ENCODE data around the gene RPL10.

The RPL10 gene

DNA sequence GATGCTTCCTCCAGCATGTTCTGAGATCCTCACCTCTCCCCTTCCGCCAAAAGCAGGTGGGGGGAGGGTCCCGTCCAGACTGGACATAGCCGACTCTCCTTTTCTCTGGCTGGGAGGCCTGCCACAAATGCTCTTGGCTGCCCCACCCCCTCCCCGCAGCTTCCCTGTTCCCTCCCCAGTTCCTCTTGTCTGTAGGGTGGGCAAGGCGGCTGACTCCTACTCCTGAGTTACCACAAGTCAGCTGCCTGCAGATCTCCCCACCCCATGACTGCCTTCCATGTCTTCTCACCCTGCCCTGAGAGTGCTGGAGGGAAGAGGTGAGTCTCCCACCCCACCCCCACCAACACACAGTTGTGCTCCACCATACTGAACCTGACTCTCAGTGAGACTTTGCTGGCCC, 33.2 kb downstream of the RPL10 start:
- no peak for DNase-seq

DNA sequence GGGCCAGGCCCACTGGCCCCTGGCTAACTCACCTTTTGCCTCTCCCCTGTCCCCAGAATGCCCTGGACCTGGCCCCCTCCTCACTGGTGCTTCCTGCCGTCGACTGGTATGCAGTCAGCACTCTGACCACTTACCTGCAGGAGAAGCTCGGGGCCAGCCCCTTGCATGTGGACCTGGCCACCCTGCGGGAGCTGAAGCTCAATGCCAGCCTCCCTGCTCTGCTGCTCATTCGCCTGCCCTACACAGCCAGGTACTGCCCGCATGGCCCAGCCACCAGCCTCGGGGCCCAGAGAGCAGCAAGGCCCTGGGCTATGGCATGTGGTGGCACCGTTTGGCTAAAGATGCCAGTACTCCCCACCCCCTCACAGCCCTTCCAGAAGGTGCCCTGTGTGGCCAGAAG, 34.0 kb downstream of the RPL10 start:
- no peak for DNase-seq

DNA sequence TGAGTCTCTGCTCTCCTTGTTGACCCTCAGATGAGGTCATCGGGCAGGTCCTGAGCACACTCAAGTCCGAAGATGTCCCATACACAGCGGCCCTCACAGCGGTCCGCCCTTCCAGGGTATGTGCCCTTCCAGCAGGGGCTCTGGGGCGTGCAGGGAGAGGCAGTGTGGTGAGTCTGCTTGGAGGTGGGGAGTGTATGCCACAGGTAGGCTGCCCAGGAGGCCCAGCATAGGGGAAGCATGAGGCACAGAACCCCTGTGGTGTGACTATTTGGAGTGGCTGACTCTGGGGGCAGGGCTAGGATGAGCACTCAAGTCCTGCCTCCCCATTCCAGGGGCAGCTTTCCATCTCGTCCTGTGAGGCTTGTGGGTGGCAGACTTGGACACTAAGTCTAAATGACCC, 35.4 kb downstream of the RPL10 start:
- no peak for DNase-seq

GRCh38 chrX:154434394-154435168, 36.4 kb downstream of the RPL10 start:
- DNase-seq, result no peak

- DNase-seq, result no peak
These were observed 37.1 kb downstream of the RPL10 start for GRCh38 chrX:154435171-154435733.

DNA sequence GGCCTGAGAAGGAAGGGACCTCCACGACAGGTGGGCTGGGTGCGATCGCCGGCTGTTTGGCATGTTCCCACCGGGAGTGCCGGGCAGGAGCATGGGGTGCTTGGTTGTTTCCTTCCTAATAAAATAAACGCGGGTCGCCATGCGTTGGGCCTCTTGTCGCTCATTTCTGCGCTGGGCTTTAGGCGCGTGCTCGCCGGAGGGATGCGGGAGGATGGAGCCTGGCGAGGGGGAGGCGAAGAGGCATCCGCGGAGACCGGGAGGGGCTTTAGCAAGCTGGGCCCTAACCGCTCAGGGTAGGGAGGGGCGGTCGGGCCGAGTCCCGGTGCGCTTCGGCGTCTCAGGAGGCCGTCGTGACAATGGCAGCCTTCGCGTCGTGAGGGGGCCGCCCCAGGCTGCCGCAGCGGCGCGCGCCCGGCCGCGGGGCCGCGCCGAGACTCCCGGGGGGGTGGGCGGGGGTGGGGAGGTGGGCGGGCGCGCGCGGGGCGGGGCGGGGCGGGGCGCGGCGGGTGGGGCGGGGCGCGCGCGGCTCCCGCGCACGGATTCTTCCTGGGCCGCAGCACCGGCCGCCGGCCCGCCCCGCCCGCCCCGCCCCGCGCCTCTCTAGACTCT, 38.3 kb downstream of the RPL10 start:
- peak; percentile 53 for DNase-seq

DNA sequence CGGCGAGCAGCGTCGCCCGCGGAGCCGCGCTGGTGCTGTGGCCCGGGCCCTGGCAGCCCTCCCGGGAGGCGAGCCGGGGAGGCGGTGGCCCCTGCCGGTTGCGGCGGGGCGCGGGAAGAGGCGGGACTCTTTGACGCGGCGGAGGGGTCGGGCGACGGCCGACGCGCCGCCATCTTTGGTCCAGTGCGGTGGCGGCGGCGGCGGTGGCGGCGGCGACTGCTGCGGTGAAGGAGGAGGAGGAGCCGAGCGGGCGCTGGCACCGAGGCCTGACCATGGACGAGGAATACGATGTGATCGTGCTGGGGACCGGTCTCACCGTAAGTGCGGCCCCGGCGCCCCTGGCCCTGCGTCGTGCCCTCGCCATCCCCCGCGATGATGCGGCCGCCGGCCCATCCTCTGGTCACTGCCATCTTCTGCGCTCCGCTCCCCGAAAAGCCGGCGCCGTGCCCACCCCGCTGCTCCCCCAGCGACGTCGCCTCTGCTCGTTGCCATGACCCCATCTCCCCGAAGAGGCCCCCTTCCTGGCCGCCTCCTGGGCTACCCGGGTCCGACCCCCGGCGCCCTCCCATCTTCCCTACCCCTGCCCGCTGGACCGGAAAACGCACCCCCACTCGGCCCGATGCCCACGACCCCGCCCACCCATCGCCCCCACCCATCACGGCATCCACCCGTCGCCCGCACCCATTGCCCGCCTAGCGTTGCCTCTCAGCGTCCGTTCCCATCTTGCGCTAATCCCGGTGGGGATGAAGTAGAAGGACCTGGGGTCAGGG, 39.0 kb downstream of the RPL10 start, which contains the start of gene GDI1:
TSS of gene GDI1 (plus strand) at position 172 of the 770 bp plus-strand sequence. CDS start at position 273, 101 bp downstream.
- peak; percentile 51 for DNase-seq

DNA sequence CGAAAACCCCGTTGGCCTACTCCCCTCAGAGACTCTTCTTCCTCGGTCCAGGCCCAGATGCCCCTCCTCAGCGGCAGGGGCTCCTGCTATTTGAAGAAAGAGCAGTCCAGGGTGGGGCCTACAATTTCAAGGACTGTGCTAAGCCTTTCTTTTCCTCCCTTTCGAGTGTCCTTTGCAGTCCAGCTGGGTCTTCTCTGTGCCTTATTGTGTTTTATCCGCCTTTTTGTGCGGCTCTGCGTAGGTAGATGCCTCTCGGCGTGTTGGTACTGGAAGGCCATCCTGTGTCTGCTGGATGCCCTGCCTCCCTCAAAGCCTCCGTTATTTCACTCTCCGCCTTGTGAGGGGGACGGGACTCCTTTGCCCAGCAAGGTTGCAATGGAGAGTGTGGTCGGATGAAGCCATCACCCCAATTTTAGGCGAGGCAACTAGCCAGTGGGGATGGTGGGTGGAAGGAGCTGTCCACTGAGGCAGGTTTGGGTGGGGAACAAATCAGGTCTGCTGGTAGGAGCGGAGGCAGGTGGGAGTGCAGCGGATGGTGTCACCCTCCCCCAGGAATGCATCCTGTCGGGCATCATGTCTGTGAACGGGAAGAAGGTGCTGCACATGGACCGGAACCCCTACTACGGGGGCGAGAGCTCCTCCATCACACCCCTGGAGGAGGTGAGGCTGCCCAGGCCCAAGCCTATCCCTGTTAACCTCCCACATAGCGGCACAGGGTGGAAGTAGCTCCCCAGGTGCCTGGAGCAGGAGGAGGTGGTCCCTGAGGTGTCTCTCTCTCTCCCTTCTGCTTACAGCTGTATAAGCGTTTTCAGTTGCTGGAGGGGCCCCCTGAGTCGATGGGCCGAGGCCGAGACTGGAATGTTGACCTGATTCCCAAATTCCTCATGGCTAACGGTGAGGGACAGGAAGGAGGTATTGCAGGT, 40.1 kb downstream of the RPL10 start:
- no peak for DNase-seq

DNA sequence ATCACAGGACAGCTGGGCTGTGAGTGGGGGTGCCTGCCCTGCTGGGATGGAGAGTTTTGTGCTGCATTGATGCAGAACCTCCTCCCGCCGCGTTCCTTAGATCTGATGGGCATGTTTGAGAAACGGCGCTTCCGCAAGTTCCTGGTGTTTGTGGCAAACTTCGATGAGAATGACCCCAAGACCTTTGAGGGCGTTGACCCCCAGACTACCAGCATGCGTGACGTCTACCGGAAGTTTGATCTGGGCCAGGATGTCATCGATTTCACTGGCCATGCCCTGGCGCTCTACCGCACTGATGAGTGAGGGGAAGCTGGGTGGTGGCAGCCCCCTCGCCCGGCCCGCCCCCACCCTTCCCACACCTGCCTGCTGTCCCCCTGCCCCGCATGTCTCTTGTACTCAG, 41.7 kb downstream of the RPL10 start:
- DNase-seq, result no peak

GRCh38 chrX:154440623-154441357, 42.6 kb downstream of the RPL10 start:
- no peak for DNase-seq

DNA sequence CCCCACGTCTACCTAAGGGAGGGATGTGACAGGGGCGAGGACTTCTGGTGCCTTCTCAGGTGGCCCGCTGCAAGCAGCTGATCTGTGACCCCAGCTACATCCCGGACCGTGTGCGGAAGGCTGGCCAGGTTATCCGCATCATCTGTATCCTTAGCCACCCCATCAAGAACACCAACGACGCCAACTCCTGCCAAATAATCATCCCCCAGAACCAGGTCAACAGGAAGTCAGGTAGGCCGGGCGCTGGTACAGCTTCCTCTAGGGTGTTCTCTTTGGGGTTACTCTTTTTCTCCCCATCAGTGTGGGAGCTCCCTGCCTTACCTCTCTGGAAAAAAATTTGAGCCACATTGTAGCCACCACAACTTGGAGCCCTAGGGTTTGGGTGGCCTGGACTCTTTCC, 43.4 kb downstream of the RPL10 start:
- DNase-seq, result no peak

DNA sequence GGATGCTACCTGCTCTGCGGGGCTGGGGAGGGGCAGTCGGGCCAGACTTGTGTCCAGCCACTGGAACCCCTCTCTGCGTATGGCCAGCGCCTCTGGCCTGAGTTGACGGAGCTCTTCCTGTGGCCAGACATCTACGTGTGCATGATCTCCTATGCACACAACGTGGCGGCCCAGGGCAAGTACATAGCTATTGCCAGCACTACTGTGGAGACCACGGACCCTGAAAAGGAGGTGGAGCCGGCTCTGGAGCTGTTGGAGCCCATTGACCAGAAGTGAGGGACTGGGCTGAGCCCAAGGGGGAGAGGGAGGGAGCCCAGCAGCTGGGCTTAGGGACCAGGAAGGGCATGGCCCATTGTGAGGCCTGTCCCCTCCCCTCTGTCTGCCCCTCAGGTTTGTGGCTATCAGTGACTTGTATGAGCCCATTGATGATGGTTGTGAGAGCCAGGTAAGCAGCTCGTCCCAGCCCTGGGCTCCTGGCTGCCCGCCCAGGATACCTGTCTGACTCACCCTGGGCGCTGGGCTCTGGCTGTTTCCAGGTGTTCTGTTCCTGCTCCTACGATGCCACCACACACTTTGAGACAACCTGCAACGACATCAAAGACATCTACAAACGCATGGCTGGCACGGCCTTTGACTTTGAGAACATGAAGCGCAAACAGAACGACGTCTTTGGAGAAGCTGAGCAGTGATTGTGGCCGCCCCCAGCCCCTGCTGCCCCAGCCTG, 44.0 kb downstream of the RPL10 start:
- DNase-seq, result no peak

DNA sequence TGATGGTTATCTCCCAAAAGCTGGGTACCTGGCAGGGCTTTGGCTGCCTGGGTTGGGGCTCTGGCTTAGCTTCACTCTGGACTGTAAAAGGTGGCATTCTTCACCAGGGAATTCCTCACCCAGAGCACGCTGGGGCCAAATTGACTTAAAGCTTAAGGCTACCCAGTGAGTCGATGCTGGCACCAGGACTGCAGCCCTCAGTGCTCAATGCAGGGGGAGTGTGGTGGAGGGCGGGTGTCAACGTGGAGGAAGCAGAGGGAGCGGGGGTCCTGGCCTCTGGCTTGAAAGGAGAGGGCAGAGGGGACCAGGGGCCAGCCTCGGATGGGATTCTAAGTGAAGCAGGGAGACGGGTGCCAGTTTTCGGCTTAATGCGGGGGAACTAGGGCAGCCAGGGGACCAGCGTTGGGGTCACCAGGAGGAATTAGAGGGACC, 45.3 kb downstream of the RPL10 start:
- no peak for DNase-seq

GRCh38 chrX:154443992-154444754, 46.0 kb downstream of the RPL10 start, which contains the start of gene FAM50A:
FAM50A (plus strand) TSS chrX:154444141; CDS start chrX:154444236, 95 bp downstream.
- peak; percentile 82 for DNase-seq

- DNase-seq, result no peak
These were observed 46.6 kb downstream of the RPL10 start for GRCh38 chrX:154444755-154445246.

DNA sequence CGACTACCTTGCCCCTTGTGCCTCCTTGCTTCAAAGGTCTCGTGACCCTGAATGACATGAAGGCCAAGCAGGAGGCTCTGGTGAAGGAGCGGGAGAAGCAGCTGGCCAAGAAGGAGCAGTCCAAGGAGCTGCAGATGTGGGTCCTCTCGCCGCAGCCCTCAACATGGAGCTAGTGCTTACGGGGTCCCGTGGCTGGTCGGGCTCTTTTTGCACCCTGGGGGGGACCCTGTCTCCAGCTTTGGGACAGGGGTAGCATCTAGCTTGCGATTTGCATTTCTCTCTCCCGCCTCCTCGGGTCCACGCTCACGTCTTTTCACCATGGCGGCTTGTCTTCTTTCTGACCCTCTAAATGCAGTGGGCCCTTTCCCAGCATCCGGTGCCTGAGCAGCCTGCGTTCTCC, 47.6 kb downstream of the RPL10 start:
- DNase-seq, result no peak

- no peak for DNase-seq
These were observed 48.3 kb downstream of the RPL10 start for GRCh38 chrX:154446430-154446829.

DNA sequence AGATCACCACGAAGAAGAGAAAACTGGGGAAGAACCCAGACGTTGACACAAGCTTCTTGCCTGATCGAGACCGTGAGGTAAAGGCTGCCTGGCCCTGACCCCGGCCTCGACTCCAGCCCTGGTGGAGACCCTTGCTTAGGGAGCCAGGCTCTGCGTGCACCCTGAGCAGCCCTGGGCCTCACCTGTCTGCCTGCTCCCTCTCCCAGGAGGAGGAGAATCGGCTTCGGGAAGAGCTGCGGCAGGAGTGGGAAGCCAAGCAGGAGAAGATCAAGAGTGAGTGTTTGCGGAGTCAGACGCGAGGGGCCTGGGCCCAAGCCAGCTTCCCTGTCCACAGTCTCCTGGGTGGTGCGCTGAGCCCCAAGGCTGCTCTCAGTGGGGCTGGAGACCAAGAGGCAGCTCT, 50.3 kb downstream of the RPL10 start:
- no peak for DNase-seq

- no peak for DNase-seq
These were observed 51.4 kb downstream of the RPL10 start for GRCh38 chrX:154449618-154450017.

DNA sequence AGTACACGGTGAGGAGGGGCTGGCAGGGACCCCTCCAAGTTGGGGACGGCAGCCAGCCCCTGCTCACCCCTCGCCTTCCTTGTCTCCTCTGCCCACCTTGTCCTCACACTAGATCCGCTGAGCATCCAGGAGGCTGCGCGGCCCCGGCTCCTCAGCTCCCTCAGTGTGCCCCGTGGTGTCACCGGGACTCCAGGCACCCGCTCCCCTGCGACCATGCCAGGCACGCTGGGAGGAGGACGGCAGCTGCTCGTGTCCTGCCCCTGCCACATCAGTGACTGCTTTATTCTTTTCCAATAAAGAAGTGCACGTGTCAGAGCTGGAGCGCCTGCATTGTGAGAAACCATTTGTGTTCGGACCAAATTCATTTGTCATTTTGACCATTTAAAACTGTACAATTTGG, 52.1 kb downstream of the RPL10 start:
- no peak for DNase-seq
